ENCODE data around the gene NEUROD2.
A peak's percentile ranks its signal among the peaks of the same experiment; 100 is the strongest.

NEUROD2 gene

DNA sequence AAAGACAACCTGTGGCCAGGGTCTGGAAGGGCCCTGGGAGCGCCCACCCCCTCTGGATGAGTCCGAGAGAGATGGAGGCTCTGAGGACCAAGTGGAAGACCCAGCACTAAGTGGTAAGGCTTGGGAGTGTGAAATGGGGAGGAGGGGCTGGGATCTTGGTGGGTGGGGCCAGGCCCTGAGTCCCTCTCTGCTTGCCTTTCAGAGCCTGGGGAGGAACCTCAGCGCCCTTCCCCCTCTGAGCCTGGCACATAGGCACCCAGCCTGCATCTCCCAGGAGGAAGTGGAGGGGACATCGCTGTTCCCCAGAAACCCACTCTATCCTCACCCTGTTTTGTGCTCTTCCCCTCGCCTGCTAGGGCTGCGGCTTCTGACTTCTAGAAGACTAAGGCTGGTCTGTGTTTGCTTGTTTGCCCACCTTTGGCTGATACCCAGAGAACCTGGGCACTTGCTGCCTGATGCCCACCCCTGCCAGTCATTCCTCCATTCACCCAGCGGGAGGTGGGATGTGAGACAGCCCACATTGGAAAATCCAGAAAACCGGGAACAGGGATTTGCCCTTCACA, 28.0 kb upstream of the NEUROD2 start:
- DNase-seq: no peak

GRCh38 chr17:39634384-39634871, 26.7 kb upstream of the NEUROD2 start:
- DNase-seq: peak; percentile 59

- no peak for DNase-seq
Observed at GRCh38 chr17:39633570-39634183, 26.0 kb upstream of the NEUROD2 start.

DNA sequence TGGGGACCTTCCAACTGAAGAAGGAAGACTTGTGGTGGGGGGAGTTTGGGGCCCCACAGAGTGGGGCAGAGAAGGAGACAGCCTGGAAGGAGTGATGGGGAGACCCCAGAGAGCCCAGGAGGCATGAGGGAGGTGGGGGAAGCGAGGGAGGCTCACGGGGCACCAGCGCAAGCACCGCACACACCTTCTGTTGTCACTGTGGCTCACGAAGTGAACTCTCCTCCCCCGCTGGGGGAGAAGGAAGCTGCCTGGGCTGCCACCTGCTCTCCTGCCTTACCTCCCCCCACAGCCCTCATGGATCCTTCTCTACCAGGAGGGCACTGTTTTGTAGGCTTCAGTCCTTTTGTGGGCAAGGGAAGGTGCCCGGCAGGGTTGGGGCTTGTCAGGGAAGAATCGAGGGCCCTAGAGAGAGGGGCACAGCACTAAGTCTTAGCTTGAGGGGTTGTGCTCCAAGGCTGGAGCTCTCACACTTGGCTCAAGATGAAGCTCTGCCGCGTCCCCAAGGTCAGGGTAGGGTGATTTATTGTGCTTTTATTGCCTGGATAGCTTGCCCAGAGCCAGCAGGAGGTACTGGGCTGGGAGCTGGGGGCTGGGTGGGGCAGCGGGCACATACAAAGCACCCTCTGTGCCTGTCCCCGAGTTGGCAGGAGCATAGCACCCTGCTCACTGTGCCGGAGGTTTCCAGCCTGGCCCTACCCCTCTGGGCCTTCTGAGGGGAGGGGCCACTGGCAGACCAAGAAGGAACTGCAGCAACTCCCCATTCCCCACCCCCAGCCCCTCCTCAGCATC, 24.6 kb upstream of the NEUROD2 start:
- peak; percentile 51 for DNase-seq

DNA sequence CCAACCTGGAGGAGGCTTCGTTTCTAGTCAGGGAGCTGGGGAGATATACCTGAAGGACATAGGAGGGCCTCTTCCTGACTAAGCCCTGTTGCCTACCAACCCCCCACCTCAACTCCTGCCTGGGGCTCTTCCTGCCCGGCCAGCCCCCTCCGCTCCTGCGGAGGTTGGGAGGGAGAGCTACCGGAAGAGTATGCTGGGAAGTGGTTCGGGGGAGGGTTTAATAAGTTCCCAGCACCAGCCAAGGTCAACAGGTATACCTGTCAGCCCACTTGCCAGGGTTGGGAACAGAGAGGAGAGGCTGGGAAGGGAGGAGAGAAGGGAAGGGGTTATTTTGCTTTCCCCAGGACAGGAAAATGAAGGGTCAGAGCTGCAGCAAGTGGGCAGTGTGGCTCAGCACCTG, 23.7 kb upstream of the NEUROD2 start:
- no peak for DNase-seq

DNA sequence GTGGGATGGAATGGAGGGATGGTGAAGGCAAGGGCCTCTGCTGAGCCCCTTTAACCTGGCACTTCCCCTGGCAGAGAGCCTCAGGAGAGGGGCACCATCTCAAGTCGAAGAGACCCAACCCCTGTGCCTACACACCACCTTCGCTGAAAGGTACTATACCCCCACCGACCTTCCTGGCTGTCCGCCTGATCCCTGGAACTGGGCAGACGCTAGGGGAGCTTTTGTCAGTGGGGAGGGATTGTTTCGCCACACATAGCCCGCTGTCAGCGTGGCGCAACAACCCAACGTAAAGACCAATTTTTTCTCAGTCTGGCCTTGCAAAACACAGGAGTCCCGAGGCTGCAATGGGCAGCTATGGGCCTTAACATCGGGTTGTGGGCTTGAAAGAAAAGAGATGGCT, 22.2 kb upstream of the NEUROD2 start:
- no peak for DNase-seq

DNA sequence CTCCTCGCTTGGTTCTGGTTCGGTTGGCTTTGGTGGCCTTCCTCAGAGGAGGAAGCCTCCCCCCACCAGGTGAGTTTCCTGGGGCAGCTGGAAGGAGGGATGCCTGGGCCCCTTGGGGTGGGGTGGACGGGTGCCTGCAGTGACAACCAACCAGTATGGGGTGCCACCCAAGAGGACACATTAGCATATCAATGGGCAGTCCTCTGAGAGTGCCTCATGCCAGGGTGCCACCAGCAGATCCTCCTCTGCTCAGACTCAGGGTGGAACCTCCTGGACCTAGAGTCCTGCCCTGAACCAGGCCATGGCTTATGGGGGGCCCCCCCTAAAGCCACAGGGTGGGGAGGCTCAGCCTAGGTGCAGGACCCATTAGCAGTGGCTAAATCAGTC, 21.8 kb upstream of the NEUROD2 start:
- no peak for DNase-seq

DNA sequence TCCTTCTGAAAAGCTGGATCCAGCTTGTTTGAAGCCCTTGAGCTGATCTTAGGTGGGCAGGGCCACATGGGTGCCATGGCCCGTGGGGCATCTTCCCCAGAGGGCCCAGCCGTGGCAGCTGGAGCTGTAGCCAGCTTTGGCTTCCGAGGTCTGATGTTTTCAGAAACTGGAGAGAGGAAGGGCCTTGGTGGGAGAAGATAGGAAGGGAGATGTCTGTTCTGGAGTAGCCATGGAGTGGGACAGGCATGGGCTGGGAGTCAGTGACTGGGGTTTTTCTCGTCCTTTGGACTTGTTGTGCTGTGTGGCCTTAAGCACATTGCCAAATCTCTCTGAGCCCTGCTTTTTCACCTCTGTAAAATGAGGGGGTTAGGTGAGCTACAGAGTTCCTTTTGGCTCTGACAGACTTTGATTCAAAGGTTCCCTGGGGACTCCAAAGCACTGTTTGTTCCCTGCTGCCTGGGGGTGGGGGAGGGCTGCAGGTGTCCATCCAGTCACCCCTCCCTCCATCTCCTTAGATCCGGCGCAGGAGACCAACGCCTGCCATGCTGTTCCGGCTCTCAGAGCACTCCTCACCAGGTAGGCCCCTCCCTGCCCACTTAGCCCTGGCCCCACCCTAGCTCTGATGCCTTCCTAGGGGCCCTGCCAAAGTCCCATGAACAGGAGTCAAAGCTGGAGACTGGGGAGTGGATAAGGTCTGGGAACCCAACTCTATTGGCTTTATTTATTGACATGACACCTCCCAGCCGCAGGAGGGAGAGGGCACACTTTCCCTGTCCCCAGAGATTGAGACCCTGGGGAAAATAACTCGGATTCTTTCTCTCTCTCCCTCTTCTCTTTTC, 21.2 kb upstream of the NEUROD2 start:
- DNase-seq: no peak

- DNase-seq: no peak
Observed at GRCh38 chr17:39627712-39628516, 20.2 kb upstream of the NEUROD2 start.

DNA sequence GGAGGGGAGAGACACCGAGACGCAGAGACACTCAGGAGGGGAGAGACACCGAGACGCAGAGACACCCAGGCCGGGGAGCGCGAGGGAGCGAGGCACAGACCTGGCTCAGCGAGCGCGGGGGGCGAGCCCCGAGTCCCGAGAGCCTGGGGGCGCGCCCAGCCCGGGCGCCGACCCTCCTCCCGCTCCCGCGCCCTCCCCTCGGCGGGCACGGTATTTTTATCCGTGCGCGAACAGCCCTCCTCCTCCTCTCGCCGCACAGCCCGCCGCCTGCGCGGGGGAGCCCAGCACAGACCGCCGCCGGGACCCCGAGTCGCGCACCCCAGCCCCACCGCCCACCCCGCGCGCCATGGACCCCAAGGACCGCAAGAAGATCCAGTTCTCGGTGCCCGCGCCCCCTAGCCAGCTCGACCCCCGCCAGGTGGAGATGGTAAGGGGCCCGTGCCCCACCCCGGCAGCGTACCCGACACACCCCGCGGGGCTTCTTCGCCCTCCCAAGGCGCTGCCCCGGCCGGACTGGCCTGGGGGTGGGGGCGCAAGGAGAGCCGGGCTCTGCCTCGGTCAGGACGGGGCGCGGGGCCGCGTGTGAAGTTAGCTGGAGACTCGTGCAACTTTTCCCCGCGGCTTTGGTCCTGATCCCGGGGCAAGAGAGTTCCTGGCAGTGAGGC, 19.5 kb upstream of the NEUROD2 start:
- peak; percentile 60 for DNase-seq

DNA sequence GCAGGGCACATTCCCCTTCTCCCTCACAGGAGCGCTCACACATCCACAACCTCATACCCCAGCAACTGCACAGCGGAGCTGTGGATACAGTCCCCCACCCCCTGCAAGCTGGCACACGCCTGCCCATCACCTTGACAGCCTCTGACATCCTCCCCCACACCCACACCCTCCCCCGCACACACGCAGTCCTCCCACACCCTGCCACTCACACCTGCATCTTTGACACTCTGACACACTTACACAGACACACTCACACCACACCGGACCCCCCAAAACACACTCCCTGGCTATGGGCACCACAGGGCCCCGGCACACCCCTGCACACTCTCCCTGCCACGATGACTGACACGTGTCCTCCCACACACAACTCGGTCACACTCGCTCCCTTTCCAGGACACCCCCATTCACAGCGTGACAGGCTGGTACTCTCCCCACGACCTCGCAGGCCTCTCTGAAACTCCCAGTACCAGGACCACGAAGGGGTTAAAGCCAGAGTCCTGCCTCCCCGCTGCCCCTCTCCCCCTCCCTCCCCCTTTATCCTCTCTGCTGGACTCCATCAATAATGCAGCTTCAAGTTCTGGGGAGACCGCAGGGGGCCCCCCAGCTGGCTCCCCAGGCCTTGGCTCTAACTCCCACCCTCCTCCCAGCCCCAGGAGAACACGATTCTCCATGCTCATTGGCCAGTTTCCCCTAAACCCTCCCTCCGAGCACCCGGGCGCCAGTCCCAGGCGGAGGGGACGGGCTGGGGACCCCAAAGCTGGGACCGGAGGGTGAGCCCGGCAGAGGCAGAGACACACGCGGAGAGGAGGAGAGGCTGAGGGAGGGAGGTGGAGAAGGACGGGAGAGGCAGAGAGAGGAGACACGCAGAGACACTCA, 18.7 kb upstream of the NEUROD2 start, which contains the start of gene PPP1R1B:
TSS of gene PPP1R1B (plus strand) at position 782 of the 876 bp plus-strand sequence. CDS start 441 bp downstream, outside the sequence.
- DNase-seq: no peak

- no peak for DNase-seq
Observed at GRCh38 chr17:39625198-39625785, 17.6 kb upstream of the NEUROD2 start.

GRCh38 chr17:39624313-39624712, 16.6 kb upstream of the NEUROD2 start:
- no peak for DNase-seq

DNA sequence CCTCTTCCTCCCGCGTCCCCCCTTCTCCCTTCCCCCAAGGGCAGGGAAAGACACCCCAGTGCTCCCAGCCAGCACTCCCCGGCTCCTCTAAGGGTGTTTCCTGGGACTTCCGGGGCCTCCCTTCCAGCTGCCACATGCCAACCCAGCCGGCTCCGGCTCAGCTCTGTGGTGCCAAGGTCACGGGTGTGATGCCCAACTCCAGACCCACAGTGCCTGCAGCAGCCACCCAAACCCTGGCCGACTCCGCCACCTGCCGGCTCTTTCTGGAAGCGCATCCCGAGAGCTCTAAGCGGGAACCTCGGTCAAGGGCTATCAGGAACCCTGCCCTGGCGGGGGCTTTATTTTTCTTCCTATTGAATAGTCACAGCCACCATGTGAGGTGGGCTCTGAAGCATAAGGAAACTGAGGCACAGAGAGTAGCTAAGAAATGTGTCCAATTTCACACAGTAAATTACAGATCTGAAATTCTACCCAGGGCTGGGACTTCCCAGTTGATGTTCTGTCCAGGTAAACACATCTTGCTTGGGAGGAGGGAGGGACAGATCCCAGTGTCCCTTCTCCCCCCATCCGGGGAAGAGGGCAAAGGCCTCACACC, 15.7 kb upstream of the NEUROD2 start:
- peak; percentile 65 for DNase-seq

GRCh38 chr17:39622380-39623006, 14.8 kb upstream of the NEUROD2 start:
- DNase-seq: no peak

DNA sequence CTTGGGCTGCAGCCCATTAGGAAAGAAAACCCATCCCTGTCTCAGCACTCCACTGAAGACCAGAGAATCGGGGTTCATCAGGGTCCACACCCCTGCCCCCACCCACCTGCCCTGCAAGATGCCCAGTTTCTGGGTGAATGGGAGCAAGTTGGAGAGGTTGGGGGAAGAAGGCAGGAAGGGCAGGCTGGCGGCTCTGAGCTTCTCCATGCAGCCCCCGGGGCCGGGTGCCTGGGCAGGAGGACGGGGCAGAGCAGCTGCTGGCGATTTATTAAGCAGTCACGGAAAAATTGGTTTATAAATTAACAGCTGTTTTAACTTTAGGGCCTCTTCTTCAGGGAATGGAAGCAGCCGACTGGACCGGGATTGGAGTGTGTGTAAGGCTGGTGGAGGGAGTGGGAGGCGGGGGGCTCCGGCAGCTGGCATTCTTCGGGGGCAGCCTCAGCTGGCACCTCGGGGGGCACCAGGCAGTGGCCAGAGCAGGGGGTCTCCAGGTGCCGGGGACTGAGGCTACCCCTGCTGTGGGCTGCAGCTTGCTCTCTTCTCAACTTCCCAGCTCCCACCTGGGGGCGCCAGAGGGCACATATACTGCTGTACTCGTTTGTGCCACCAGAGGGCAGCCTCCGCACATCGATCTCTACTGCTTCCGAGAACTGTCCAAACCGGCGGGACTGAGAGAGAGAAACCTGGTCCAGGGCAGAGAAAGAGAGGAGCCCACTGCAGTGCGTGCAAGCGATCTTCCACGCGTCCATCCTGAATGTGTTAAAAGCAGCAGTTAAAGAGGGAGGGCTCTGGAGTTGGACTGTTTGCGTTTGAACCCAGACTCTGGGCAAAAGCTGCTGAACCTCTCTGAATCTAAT, 14.0 kb upstream of the NEUROD2 start:
- peak; percentile 91 for DNase-seq

GRCh38 chr17:39619786-39620101, 12.0 kb upstream of the NEUROD2 start:
- DNase-seq: no peak

Measured in right kidney (tissue), 1 donor.